Inferior parietal cortex (tissue), 1 donor: ENCODE data around the gene SLC38A4.
"Not testable (repeated sequence)": the region's sequence is repeated elsewhere in the genome, so short reads cannot be mapped to it uniquely, and the experiment has no call there.

Experiments
- DNase-seq: peaks from one replicate; pipeline ENCODE4 v3.0.0-alpha.2; 2016; ENCODE audit errors: extremely low spot score

SLC38A4 gene

DNA sequence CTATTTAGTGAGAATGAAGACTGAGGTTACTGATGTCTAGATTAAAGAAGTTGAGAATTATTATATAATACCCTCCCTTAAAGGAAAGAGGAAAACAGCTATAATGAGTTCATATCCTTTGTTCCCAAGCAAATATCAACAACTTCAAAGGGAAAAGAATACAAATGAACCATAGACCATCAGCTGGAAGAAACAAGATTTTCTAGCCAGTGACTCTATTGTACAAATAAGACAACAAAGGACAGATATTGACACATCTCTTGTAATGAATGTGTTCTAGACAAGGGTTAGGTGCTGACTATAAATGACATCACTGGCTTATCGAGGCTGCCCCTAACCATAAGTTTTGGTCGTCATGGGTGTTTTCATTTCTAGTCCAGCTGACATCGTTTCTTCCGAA, 48.2 kb downstream of the SLC38A4 start:
- DNase-seq, result no peak

GRCh38 chr12:46775796-46776195, 50.0 kb downstream of the SLC38A4 start:
- no peak for DNase-seq

DNA sequence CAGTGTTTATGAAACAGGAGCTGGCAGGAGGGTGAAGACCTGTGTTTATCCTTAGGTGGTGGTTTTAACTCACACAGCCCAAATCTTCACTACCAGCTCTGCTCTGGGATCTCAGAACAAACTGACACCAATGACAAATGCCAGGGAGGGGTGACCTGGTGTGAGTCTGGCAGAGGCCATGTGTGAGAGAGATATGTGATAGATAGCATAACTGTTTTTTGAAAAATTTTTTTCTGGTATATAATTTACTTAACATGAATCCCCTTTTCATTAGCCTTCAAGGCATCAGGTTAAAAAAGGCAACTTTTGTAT, 51.5 kb downstream of the SLC38A4 start:
- no peak for DNase-seq

- DNase-seq, result no peak
Observed at GRCh38 chr12:46773586-46774321, 52.0 kb downstream of the SLC38A4 start.

GRCh38 chr12:46771268-46771827, 54.4 kb downstream of the SLC38A4 start:
- no peak for DNase-seq

- DNase-seq, result no peak
Observed at GRCh38 chr12:46770501-46771183, 55.2 kb downstream of the SLC38A4 start.

GRCh38 chr12:46764005-46764404, 61.8 kb downstream of the SLC38A4 start:
- no peak for DNase-seq

GRCh38 chr12:46763230-46763629, 62.6 kb downstream of the SLC38A4 start:
- DNase-seq, result no peak

GRCh38 chr12:46754550-46754949, 71.2 kb downstream of the SLC38A4 start:
- no peak for DNase-seq

DNA sequence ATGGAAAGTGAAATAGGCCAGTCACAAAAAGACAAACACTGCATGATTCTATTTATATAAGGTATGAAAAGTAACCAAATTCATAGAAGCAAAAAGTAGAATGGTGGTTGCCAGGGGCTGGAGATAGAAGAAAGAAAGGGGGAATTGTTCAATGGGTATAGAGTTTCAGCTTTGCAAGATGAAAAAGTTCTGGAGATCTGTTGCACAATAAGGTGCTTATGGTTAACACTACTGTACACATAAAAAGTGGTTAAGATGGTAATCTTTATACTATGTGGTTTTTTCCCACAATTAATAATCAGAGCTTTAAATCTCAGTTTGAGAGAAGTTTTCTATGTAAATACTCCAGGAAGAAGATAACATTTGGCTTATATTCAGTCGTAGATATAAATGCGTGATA, 73.4 kb downstream of the SLC38A4 start:
- DNase-seq, result no peak

DNA sequence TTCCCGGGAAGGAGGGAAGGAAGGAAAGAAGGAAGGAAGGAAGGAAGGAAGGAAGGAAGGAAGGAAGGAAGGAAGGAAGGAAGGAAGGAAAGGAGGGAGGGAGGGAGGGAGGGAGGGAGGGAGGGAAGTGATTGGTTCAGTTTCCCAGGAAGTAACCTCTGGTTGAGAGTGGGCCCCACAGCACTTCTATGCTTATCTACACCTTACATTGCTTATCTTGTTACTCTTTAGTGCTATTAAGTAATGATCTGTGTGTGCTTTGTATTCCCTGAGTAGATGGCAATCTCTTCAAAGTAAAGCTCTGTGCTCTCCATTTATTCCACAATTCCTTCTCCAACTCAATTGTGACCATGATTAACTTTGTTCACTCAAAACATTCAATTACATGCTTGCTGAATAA, 74.6 kb downstream of the SLC38A4 start:
- DNase-seq, result no peak

- no peak for DNase-seq
Observed at GRCh38 chr12:46749322-46749721, 76.5 kb downstream of the SLC38A4 start.

DNA sequence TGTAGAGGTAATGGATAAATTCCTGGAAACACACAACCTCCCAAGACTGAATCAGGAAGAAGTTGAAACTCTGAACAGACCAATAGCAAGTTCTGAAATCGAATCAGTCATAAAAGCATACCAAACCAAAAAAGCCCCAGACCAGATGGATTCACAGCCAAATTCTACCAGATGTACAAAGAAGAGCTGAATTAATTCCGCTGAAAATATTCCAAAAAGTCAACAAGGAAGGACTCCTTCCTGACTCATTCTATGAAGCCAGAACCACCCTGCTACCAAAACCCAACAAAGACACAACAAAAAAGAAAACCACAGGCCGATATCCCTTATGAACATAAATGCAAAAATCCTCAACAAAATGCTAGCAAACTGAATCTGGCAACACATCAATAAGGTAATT, 81.5 kb downstream of the SLC38A4 start:
- DNase-seq, result no peak

DNA sequence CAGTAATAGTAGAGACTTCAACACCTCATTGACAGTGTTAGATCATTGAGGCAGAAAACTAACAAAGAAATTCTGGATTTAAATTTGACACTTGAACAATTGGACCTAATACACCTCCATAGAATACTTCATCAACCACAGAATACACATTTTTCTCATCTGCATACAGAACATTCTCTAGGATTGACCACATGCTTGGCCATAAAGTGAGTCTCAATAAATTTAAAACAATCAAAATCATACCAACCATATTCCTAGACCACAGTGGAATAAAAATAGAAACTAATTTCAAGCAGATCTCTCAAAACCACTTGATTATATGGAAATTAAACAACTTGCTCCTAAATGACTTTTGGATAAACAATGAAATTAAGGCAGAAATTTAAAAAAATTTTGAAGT, 82.3 kb downstream of the SLC38A4 start:
- DNase-seq, result no peak

DNA sequence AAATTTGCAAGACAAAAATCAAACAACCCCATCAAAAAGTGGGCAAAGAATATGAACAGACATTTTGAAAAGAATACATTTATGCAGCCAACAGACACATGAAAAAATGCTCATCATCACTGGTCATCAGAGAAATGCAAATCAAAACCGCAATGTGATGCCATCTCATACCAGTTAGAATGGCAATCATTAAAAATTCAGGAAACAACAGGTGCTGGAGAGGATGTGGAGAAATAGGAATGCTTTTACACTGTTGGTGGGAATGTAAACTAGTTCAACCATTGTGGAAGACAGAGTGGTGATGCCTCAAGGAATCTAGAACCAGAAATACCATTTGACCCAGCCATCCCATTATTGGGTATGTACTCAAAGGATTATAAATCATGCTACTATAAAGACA, 83.5 kb downstream of the SLC38A4 start:
- not testable (repeated sequence) for DNase-seq

DNA sequence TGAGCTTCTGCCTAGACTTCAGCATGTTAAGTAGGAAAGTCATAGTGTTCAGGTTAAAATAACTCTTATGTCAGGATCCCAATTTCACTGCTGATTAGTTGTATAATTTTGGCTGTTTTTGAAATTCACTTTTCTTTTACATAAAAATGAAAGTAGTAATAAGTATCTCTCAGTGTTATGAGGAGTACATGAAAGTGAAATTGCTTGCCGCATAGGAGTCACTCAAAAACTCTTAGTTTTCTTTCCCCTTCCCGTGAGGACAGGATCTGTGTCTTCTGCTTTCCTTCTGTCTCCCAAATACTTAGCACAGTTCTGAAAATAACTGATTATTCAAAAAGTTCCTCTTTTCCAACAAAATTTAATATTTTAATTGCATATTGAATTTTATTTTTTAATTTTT, 100.5 kb downstream of the SLC38A4 start:
- DNase-seq, result no peak

DNA sequence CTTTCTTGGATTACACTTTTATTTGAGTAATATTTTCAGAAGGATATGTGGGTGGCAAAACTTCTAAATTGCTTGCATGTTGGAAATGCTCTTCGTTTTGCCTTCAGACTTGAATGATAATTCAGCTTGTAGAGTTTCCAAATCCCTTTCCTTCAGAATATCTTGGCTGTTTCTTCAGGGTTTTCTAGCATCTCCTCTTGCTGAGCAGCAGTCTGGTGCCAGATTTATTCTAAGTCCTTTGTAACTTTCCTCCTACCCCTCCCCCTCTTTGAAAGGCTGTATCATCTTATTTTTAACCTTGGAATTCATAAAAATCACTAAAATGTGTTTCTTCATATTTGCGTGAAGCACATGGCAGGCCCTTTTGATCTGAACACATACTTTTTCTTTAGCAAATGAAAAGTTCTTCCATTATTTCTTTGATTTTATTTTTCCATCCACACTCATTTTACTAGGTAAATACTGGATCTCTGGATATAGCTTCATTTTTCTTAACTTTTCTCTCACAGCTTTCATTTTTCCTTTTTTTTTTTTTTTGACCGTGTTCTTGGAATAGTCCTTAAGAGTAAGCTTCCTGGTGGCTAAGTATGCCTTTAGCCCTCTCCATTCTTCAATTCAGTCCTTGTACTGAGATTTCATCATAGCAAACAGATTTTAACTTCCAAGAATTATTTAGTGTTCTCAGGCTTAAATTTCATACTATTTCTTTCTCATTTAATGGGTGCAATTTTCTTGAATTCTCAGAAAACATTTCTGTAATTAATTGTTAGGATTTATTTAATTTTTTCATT, 102.0 kb downstream of the SLC38A4 start:
- no peak for DNase-seq

GRCh38 chr12:46722394-46723185, 103.2 kb downstream of the SLC38A4 start:
- DNase-seq, result no peak

- no peak for DNase-seq
Observed at GRCh38 chr12:46718495-46718894, 107.3 kb downstream of the SLC38A4 start.

GRCh38 chr12:46717868-46718267, 107.9 kb downstream of the SLC38A4 start:
- DNase-seq, result no peak

DNA sequence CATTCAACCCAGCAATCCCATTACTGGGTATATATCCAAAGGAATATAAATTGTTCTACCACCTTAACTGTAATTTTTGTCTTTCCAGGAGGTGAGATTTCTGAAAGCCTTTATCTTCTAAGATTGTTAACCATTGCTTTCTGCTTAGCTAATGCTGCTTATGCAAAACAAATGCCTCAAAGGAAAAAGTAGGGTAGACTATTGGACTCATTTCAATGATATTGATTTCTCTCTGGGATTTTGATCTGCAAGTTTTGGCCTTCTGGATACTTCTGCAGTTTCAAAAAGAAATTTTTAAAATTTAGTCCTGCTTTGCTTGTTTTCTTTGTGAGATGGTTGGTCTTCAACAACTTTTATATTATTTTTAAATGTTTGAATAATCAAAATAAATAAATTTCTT, 108.6 kb downstream of the SLC38A4 start:
- DNase-seq, result no peak
